ENCODE data around the gene ITIH3.

Gene ITIH3

GRCh38 chr3:52857864-52858263 is 63.3 kb downstream of the ITIH3 start:
- H3K4me3 ChIP-seq (ENCODE audit: low read depth, low read length), result no peak overlapping the region
- TF ChIP-seq CTCF (IDR thresholded peaks at IDR 0.05; ENCODE audit: control insufficient read depth, extremely low read depth, insufficient read depth), result no peak
- no peak for DNase-seq (ENCODE audit: low read depth)

Measured in LNCaP clone FGC (cell line).